Activated T-cell treated with anti-CD3 and anti-CD28 coated beads, Interleukin-2, amount 50 U/mL, for 24 hours (primary cell): ENCODE data around the gene MFSD6L.

Source experiments
- DNase-seq: peaks from one replicate; pipeline ENCODE4 v3.0.0-alpha.2; 2020
- H3K27ac Mint-ChIP-seq: 2 replicates; pipeline ENCODE4 v1.8.0; 2020; ENCODE audit warnings: mild to moderate bottlenecking, mixed read lengths
- H3K27me3 Mint-ChIP-seq: 2 replicates; pipeline ENCODE4 v1.8.0; 2020; ENCODE audit warnings: mixed read lengths
- H3K36me3 Mint-ChIP-seq: 2 replicates; pipeline ENCODE4 v1.8.0; 2020; ENCODE audit warnings: low read depth, mixed read lengths
- H3K4me1 Mint-ChIP-seq: 2 replicates; pipeline ENCODE4 v1.8.0; 2020; ENCODE audit warnings: low read depth, mixed read lengths
- H3K4me3 Mint-ChIP-seq: 2 replicates; pipeline ENCODE4 v1.8.0; 2020; ENCODE audit warnings: mild to moderate bottlenecking, moderate library complexity, mixed read lengths
- H3K9me3 Mint-ChIP-seq: 2 replicates; pipeline ENCODE4 v1.8.0; 2020; ENCODE audit warnings: mixed read lengths

The MFSD6L gene

GRCh38 chr17:8832711-8833352, 33.7 kb upstream of the MFSD6L start:
- H3K9me3 Mint-ChIP-seq = no peaks in the 10 kb centered on the region
- H3K4me3 Mint-ChIP-seq = no peak overlapping the region
- H3K4me1 Mint-ChIP-seq = no peaks in the 10 kb centered on the region
- no peaks in the 10 kb centered on the region for H3K36me3 Mint-ChIP-seq
- H3K27me3 Mint-ChIP-seq = no peaks in the 10 kb centered on the region
- DNase-seq = peak; percentile 54
- H3K27ac Mint-ChIP-seq = no peak overlapping the region

GRCh38 chr17:8831234-8831849, 32.2 kb upstream of the MFSD6L start:
- Mint-ChIP-seq H3K27ac (no peak overlapping the region), H3K4me1 (no peaks in the 10 kb centered on the region), H3K9me3 (no peaks in the 10 kb centered on the region), H3K36me3 (no peaks in the 10 kb centered on the region), H3K27me3 (no peaks in the 10 kb centered on the region), H3K4me3 (no peak overlapping the region)
- DNase-seq = no peak

GRCh38 chr17:8830141-8830540, 31.0 kb upstream of the MFSD6L start:
- H3K4me1 Mint-ChIP-seq = no peaks in the 10 kb centered on the region
- H3K4me3 Mint-ChIP-seq = no peak overlapping the region
- no peak for DNase-seq
- H3K36me3 Mint-ChIP-seq = no peaks in the 10 kb centered on the region
- no peaks in the 10 kb centered on the region for H3K27me3 Mint-ChIP-seq
- H3K9me3 Mint-ChIP-seq = no peaks in the 10 kb centered on the region
- no peak overlapping the region for H3K27ac Mint-ChIP-seq

GRCh38 chr17:8829036-8829941, 30.1 kb upstream of the MFSD6L start:
- Mint-ChIP-seq H3K36me3 (no peaks in the 10 kb centered on the region), H3K4me3 (no peak overlapping the region), H3K27me3 (no peaks in the 10 kb centered on the region), H3K27ac (no peak overlapping the region), H3K9me3 (peaks cover 5% of the 10 kb centered on the region), H3K4me1 (no peaks in the 10 kb centered on the region)
- DNase-seq = no peak

GRCh38 chr17:8828517-8828875, 29.3 kb upstream of the MFSD6L start:
- Mint-ChIP-seq H3K4me1 (no peaks in the 10 kb centered on the region), H3K4me3 (no peak overlapping the region), H3K27ac (no peak overlapping the region), H3K9me3 (peaks cover 6% of the 10 kb centered on the region), H3K27me3 (no peaks in the 10 kb centered on the region), H3K36me3 (no peaks in the 10 kb centered on the region)
- no peak for DNase-seq

GRCh38 chr17:8826808-8827435, 27.8 kb upstream of the MFSD6L start:
- Mint-ChIP-seq H3K27me3 (no peaks in the 10 kb centered on the region), H3K9me3 (peaks cover 6% of the 10 kb centered on the region), H3K27ac (no peak overlapping the region), H3K4me3 (no peak overlapping the region), H3K36me3 (no peaks in the 10 kb centered on the region), H3K4me1 (no peaks in the 10 kb centered on the region)
- no peak for DNase-seq

GRCh38 chr17:8825802-8826201, 26.6 kb upstream of the MFSD6L start:
- no peak overlapping the region for H3K4me3 Mint-ChIP-seq
- H3K27ac Mint-ChIP-seq = no peak overlapping the region
- H3K4me1 Mint-ChIP-seq = no peaks in the 10 kb centered on the region
- peaks cover 6% of the 10 kb centered on the region for H3K9me3 Mint-ChIP-seq
- no peaks in the 10 kb centered on the region for H3K27me3 Mint-ChIP-seq
- no peak for DNase-seq
- H3K36me3 Mint-ChIP-seq = no peaks in the 10 kb centered on the region

GRCh38 chr17:8823279-8823678, 24.1 kb upstream of the MFSD6L start:
- no peaks in the 10 kb centered on the region for H3K36me3 Mint-ChIP-seq
- peaks cover 6% of the 10 kb centered on the region for H3K9me3 Mint-ChIP-seq
- no peaks in the 10 kb centered on the region for H3K4me1 Mint-ChIP-seq
- H3K27ac Mint-ChIP-seq = no peak overlapping the region
- no peak for DNase-seq
- H3K27me3 Mint-ChIP-seq = no peaks in the 10 kb centered on the region
- H3K4me3 Mint-ChIP-seq = no peak overlapping the region

GRCh38 chr17:8822401-8823035, 23.4 kb upstream of the MFSD6L start:
- Mint-ChIP-seq H3K27ac (no peak overlapping the region), H3K36me3 (no peaks in the 10 kb centered on the region), H3K27me3 (no peaks in the 10 kb centered on the region), H3K4me1 (no peaks in the 10 kb centered on the region), H3K4me3 (no peak overlapping the region), H3K9me3 (peaks cover 6% of the 10 kb centered on the region)
- DNase-seq = no peak

GRCh38 chr17:8821446-8822105, 22.4 kb upstream of the MFSD6L start:
- H3K27ac Mint-ChIP-seq = no peak overlapping the region
- H3K4me1 Mint-ChIP-seq = no peaks in the 10 kb centered on the region
- DNase-seq = no peak
- no peaks in the 10 kb centered on the region for H3K27me3 Mint-ChIP-seq
- H3K36me3 Mint-ChIP-seq = no peaks in the 10 kb centered on the region
- H3K9me3 Mint-ChIP-seq = peaks cover 6% of the 10 kb centered on the region
- H3K4me3 Mint-ChIP-seq = no peak overlapping the region

GRCh38 chr17:8820311-8821010, 21.3 kb upstream of the MFSD6L start:
- H3K27ac Mint-ChIP-seq = no peak overlapping the region
- H3K9me3 Mint-ChIP-seq = peaks cover 6% of the 10 kb centered on the region
- no peak for DNase-seq
- H3K4me1 Mint-ChIP-seq = no peaks in the 10 kb centered on the region
- no peaks in the 10 kb centered on the region for H3K36me3 Mint-ChIP-seq
- no peak overlapping the region for H3K4me3 Mint-ChIP-seq
- H3K27me3 Mint-ChIP-seq = no peaks in the 10 kb centered on the region

- no peak for DNase-seq
- no peaks in the 10 kb centered on the region for H3K27me3 Mint-ChIP-seq
- no peak overlapping the region for H3K4me3 Mint-ChIP-seq
- no peak overlapping the region for H3K27ac Mint-ChIP-seq
- no peaks in the 10 kb centered on the region for H3K4me1 Mint-ChIP-seq
- no peaks in the 10 kb centered on the region for H3K36me3 Mint-ChIP-seq
- H3K9me3 Mint-ChIP-seq = no peaks in the 10 kb centered on the region
Observed at GRCh38 chr17:8818654-8819330, 19.6 kb upstream of the MFSD6L start.

- Mint-ChIP-seq H3K27ac (no peak overlapping the region), H3K4me1 (no peaks in the 10 kb centered on the region), H3K4me3 (no peak overlapping the region), H3K27me3 (no peaks in the 10 kb centered on the region), H3K36me3 (no peaks in the 10 kb centered on the region), H3K9me3 (peaks cover 2% of the 10 kb centered on the region)
- DNase-seq = no peak
Observed at GRCh38 chr17:8818047-8818446, 18.9 kb upstream of the MFSD6L start.
